A673 (cell line): ENCODE results near the gene C7orf25. TPM values are rescaled to one million over a fixed set of nuclear protein-coding genes. Genes with fewer than 3 reads are reported as not detected.
A peak's percentile ranks its signal among the peaks of the same experiment; 100 is the strongest.

Experiments
- BruUV-seq: library from RNA; stranded (reverse); fragments of 400-500 nt; replicated peaks from 2 replicates; lab custom pipeline; 2021; lab: Mats Ljungman, UMichigan
- CTCF ChIA-PET: fragments of 300-600 bp; sonication (Branson Sonifier 250); formaldehyde crosslinking; loops from one replicate; lab custom pipeline; 2022; ENCODE audit warnings: antibody characterized with exemption; lab: Charles Lee
- POLR2A ChIA-PET: fragments of 300-600 bp; sonication (Branson Sonifier 250); formaldehyde crosslinking; loops from one replicate; lab custom pipeline; 2022; ENCODE audit warnings: antibody characterized with exemption; ENCODE audit not compliant: low non-redundant PET; lab: Charles Lee
- DNase-seq: peaks from one replicate; pipeline ENCODE4 v3.0.0-alpha.2; 2015; ENCODE audit warnings: low spot score
- H3K27ac ChIP-seq: fragments of 200-600 bp; sonication (generic); 2 replicates; pipeline ENCODE4 v1.5.1; 2016; ENCODE audit warnings: mixed run types, low read depth, mild to moderate bottlenecking, mixed read lengths, antibody characterized with exemption, low read length; ENCODE audit not compliant: poor library complexity, severe bottlenecking
- H3K27me3 ChIP-seq: fragments of 200-600 bp; sonication (generic); replicated peaks from 2 replicates; pipeline ENCODE4 v1.6.1; 2017; ENCODE audit warnings: mixed run types, low read depth, mild to moderate bottlenecking, mixed read lengths, antibody characterized with exemption, low read length; ENCODE audit not compliant: insufficient read depth, poor library complexity
- H3K36me3 ChIP-seq: fragments of 200-600 bp; sonication (generic); 2 replicates; pipeline ENCODE4 v1.6.1; 2016; ENCODE audit warnings: mixed run types, mild to moderate bottlenecking, mixed read lengths, antibody characterized with exemption, low read length; ENCODE audit not compliant: insufficient read depth, poor library complexity, severe bottlenecking
- H3K4me1 ChIP-seq: fragments of 200-600 bp; sonication (generic); 2 replicates; pipeline ENCODE4 v1.6.1; 2017; ENCODE audit warnings: mixed run types, mild to moderate bottlenecking, mixed read lengths, antibody characterized with exemption, low read length; ENCODE audit not compliant: insufficient read depth, poor library complexity, severe bottlenecking
- H3K4me3 ChIP-seq: fragments of 200-600 bp; sonication (generic); 2 replicates; pipeline ENCODE4 v1.5.1; 2016; ENCODE audit warnings: low read depth, mixed run types, mild to moderate bottlenecking, mixed read lengths, low read length; ENCODE audit not compliant: poor library complexity, severe bottlenecking
- H3K9me3 ChIP-seq: fragments of 200-600 bp; sonication (generic); 2 replicates; pipeline ENCODE4 v1.6.1; 2016; ENCODE audit warnings: mixed run types, low read depth, mild to moderate bottlenecking, mixed read lengths, antibody characterized with exemption, low read length; ENCODE audit not compliant: poor library complexity, severe bottlenecking
- EZH2 ChIP-seq: fragments of 200-600 bp; sonication (generic); IDR thresholded peaks from 2 replicates; pipeline ENCODE4 v1.6.1; 2017; ENCODE audit warnings: borderline replicate concordance, low read depth, mild to moderate bottlenecking, mixed read lengths, antibody characterized with exemption, low read length; ENCODE audit not compliant: poor library complexity, severe bottlenecking
- intact Hi-C: fragments of 100-400 bp; cut with micrococcal nuclease; formaldehyde crosslinking; loops from one replicate; pipeline ENCODE4 v1.10.0; 2022; ENCODE audit not compliant: unreplicated experiment
- total RNA-seq: library from RNA; stranded (reverse); gene quantifications from 2 replicates; pipeline ENCODE4 v1.2.3, GENCODE V29; 2021
- TF ChIP-seq, protein P1 (sequence below): fragments of 300-800, 200-600 bp; sonication (generic); conservative IDR thresholded peaks from 2 replicates; pipeline ENCODE4 v1.5.1; 2017; ENCODE audit warnings: low read depth, mild to moderate bottlenecking, antibody characterized with exemption, low read length, moderate library complexity, mixed read lengths

C7orf25 gene
- total RNA-seq, 1 experiment from 2014 or later: 7.3 TPM

DNA sequence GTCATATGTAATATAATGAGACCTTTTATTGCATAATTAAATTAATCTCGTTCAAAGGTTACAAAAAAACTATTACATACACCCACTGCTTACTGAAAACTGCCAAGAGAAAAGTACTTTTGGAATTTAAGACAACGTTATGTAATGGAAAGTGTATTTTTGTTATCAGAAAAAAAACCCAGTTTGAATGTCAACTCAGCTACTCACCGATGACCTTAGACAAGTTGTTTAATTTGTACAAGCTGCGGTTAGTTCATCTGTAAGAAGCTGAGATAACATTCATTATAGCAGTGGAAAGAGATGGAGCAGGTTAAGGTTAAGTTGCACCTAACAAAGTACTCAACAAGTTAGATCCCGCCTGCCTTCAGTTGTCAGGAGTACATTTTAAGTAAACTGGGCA is 19.0 kb upstream of the C7orf25 start:
- Histone ChIP-seq H3K4me1 (peaks cover 17% of the 10 kb centered on the region), H3K9me3 (no peaks in the 10 kb centered on the region), H3K27ac (peak overlapping the region; percentile 85), H3K4me3 (peak overlapping the region; percentile 83), H3K27me3 (no peaks in the 10 kb centered on the region), H3K36me3 (peaks cover 28% of the 10 kb centered on the region)
- intact Hi-C loops: no loop called here
- DNase-seq: no peak
- CTCF ChIA-PET: interaction anchor here (0.8 kb wide), 1 partner anchor 10 kb away, joined by 3 read pairs; no protein-coding TSS in a partner anchor
- POLR2A ChIA-PET: no interaction called here
- no peak for TF ChIP-seq EZH2
- TF ChIP-seq, protein P1, sequence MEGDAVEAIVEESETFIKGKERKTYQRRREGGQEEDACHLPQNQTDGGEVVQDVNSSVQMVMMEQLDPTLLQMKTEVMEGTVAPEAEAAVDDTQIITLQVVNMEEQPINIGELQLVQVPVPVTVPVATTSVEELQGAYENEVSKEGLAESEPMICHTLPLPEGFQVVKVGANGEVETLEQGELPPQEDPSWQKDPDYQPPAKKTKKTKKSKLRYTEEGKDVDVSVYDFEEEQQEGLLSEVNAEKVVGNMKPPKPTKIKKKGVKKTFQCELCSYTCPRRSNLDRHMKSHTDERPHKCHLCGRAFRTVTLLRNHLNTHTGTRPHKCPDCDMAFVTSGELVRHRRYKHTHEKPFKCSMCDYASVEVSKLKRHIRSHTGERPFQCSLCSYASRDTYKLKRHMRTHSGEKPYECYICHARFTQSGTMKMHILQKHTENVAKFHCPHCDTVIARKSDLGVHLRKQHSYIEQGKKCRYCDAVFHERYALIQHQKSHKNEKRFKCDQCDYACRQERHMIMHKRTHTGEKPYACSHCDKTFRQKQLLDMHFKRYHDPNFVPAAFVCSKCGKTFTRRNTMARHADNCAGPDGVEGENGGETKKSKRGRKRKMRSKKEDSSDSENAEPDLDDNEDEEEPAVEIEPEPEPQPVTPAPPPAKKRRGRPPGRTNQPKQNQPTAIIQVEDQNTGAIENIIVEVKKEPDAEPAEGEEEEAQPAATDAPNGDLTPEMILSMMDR: no peak
- BruUV-seq: no TSS peak

DNA sequence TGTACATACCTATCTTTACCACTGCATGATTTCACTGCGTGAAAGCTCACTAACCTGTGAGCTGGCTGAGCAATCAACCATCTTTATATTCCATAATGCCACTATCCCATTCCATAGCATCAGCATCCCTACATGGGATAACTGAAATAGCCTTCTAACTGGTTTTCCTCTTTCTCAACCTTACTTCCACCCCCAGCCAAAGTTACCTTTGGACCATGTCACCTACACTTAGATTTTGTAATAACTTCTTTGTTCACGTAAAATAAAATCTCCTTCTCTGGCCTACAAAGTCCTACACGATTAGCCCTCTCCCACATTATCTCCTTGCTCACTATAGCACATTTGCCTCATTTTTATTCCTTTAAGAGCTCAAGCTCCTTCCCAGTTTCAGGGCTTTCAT is 17.6 kb upstream of the C7orf25 start:
- H3K9me3 ChIP-seq: no peaks in the 10 kb centered on the region
- intact Hi-C loops: no loop called here
- no peak for DNase-seq
- H3K27ac ChIP-seq: no peak overlapping the region
- peak overlapping the region; percentile 5 for H3K4me3 ChIP-seq
- ChIA-PET POLR2A (no interaction called here), CTCF (interaction anchor here (0.6 kb wide), 1 partner anchor 236 kb away, joined by 3 read pairs; no protein-coding TSS in a partner anchor)
- peaks cover 29% of the 10 kb centered on the region for H3K36me3 ChIP-seq
- peaks cover 17% of the 10 kb centered on the region for H3K4me1 ChIP-seq
- no TSS peak for BruUV-seq
- no peaks in the 10 kb centered on the region for H3K27me3 ChIP-seq
- TF ChIP-seq EZH2: no peak
- TF ChIP-seq, protein P1: no peak

DNA sequence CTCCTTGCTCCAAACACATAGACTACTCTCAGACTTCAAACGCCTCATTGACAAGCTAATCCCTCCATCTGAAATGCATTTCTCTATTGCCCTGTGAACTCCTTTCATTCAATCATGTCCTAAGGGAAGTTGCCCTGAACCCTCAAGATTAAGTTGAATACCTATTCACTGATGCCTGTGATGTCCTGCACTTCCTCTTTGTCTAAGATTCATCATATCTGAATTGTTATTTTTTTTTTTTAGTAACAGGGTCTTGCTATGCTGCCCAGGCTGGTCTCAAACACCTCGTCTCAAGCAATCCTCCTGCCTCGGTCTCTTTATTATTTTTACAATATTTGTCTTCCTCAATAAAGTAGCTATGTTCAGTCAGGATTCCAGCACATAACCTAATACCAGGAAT is 16.9 kb upstream of the C7orf25 start:
- Histone ChIP-seq H3K9me3 (no peaks in the 10 kb centered on the region), H3K36me3 (peaks cover 36% of the 10 kb centered on the region), H3K27ac (no peak overlapping the region), H3K27me3 (no peaks in the 10 kb centered on the region), H3K4me3 (no peak overlapping the region), H3K4me1 (peaks cover 17% of the 10 kb centered on the region)
- CTCF ChIA-PET: no interaction called here
- DNase-seq: no peak
- intact Hi-C loops: no loop called here
- no TSS peak for BruUV-seq
- TF ChIP-seq EZH2: no peak
- TF ChIP-seq, protein P1: no peak
- POLR2A ChIA-PET: no interaction called here
